CD4-positive, alpha-beta T cell treated with Interferon alpha-2 for 1 hour (primary cell): Measurements from ENCODE around the gene MRPS16.

Source experiments
- DNase-seq, 2 donors: peaks; one replicate each; pipeline ENCODE4 v3.0.0-alpha.2; 2020 to 2022

The MRPS16 gene

DNA sequence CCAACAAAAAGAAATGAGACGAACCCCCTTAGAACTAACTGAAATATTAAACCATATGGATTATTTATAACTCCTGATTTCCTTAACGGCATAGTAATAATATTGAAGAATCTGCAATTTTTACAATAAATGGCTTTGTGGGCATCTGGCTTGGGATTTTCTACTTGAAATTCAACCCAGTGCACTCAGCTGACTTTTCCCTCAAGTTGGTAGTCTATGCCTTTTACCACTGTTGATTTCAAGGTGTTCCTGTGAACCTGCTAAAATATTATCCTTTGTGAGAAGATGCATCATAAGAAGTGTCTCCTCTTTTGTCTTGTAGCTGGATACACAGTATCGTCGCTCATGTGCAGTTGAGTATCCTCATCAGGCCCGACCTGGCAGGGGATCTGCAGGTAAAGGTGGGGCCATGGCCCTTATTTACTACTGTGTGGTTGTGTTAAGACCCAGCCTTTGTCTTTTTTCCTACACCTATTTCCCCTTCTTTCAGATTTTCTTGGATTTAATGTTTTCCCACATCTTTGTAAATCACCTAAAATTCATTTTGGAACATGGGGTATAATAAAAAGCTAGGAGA, 13.4 kb downstream of the MRPS16 start:
- no peak for DNase-seq

DNA sequence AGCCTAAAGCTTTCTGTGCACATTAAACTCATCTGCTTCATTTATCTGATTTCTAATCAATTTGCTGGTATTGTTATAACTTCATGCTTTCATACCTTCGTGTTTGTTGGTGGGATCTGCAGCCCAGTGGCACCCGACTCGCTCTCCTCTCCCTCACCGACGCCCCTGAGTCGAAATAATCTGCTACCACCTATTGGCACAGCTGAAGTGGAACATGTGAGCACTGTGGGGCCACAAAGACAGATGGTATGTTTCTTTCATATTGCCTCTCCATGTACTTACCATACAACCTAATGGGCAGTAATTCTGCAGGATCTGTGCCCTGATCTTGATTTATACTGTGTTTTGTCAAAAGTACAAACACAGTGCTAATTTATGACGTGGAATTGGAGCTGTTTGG, 17.7 kb downstream of the MRPS16 start:
- DNase-seq: no peak

DNA sequence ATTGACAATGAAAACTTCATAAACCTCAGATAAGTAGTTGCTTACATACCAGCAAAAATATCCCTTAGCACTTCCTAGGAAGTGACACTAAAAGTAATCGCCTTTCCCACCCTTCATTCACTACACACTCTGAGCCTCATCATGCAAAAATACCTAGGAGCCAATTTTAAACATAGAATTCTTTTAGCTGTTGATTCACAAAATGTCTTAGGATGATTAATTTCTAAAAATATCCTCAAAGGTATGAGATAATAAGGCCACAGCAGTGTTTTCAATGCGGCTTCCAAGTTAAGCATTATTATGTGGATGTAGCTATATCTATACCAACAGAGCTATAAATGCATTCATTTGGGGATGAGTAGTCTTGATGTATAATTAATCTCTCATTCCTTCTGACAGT, 18.6 kb downstream of the MRPS16 start:
- DNase-seq: no peak

DNA sequence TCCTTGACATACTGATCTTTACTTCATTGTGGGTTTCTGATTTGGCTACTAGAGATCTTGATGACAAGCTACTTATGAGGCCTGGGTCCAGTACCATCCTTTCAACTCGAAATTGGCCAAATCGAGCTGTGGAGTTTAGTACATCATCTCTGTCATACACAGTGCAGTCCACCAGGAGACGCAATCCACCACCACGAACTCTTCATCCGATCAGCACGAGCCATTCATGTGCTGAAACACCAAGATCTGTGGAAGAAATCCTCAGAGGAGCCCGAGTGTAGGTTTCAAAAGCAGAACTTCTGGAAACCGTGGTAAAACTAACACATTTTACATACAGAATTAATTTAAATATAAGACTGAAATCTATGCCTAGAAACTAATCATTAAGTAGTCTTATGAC, 19.6 kb downstream of the MRPS16 start:
- DNase-seq: no peak

DNA sequence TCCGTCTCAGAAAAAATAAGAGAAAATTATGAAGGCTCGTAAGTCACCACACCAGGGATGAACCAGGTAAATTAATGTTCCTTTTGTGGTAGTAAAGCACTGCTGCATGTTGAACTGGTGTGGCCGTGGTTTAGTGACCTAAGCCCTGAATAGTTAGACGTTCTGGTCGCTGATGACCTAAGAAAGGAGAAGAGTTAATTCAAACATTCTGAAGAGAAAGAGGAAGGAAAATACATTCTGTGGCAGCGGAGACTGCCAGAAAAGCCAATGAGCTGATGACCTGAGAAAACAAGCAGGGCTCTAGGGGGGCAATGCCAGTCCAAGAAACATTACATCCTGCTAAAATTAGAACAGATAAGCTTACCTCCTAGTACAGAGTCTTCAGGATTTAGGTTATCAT, 22.9 kb downstream of the MRPS16 start:
- DNase-seq: no peak

DNA sequence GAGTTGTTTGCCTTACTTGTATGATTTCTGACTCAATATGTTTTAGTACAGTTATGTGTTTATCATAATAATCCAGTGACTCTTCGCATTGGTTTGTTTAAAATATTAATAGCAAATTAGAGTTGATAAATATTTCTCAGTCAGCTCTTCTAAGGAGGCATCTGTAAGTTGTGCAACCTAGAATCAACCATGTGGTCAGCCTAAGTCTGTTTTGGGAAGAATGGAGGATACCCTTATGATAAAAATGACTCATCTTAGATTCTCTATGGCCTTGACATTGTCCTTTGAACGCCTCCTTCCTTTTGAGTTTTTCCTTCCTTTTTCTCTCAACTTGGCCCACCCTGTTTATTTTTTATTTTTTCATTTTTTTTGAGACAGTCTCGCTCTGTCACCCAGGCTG, 24.2 kb downstream of the MRPS16 start:
- DNase-seq: no peak

DNA sequence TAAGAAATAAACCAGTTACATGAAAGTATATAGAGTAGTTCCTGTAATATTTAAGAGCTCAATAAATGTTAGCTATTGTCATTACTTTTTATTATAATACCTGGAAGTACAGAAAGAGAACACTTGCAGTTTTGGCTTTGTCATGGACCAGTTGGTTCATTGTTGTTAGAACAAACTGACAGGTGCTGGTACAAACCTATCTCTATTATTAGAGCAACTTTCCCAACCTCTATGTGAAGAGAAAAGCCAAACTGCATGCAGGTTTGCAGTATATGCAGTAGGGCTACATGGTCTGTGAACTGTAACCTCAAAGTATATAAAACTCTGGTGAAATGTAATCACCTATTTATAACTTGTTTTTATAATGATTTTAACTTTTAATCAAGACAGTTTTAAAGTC, 25.8 kb downstream of the MRPS16 start:
- no peak for DNase-seq

DNA sequence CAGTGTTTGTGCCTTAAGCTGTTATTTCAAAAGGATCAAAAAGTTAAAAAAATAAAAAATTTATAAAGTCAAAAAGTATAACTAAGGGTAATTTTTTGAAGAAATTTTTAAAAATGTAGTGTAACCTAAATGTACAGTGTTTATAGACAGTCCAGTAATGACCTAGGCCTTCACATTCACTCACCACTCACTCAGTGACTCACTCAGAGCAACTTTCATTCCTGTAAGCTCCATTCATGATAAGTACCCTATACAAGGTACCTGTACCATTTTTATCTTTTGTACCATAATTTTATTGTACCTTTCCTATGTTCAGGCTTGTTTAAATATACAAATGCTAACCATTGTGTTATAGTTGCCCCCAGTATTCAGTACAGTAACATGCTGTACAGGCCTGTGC, 26.9 kb downstream of the MRPS16 start:
- no peak for DNase-seq

DNA sequence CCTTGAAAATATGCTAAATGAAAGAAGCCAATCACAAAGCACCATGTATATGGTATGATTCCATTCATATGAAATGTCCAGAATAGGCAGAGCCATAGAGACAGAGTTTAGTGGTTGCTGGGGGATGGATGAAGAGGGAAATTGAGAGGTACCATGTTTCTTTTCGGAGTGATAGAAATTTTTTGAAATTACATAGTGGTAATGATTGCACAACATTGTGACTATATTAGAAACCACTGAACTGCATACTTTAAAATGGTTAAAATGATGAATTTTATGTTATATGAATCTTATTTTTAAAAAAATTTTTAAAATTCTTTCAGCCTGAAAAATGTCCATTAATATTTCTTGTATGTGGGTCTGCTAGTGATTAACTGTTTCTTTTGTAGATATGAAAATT, 31.5 kb downstream of the MRPS16 start:
- no peak for DNase-seq

DNA sequence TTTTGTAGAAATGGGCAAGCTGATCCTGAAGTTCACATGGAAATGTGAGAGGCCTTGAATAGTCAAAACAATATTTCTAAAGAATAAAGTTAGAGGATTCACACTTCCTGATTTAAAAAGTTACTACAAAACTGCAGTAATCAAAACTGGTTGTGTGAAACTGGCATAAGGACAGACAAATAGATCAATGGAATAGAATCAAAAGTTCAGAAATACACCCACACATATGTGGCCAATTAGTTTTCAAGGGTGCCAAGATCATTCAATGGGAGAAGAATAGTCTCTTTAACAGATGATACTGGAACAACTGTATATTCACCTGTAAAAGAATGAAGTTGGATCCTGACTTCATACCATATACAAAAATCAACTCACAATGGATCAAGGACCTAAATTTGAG, 33.1 kb downstream of the MRPS16 start:
- no peak for DNase-seq

DNA sequence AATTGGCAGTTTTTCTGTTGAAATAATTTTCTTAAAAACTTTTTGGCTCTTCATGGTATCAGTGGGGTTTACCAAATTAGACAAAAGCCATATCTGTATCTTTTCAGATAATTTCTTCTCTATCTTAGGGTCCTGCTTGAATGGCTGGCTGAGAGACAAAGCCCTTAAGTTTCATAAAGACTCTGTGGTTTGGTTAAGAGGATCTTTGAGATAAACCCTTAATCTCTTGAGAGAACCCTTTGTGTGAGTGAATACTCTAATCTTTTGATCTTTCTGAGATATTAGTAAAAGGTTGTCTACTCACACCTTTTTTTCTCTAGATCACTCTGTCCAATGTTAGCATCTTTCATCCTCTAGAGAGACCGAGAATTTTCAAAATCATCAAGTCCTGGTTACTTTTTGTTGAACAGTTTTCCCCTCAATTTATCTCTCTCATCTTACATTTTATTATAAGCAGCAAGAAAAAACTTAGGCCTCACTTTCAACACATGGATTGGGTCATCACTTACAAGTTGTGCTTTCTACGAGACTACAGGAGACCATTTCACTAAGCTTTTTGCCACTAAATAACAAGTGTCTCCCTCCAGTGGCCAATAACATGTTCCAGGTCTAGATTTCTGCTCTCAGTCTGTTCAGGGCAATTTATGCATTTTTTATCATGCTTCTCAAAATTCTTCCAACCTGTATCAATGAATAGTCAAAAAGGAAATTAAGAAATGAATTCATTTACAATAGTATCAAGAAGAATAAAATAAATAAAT, 33.8 kb downstream of the MRPS16 start:
- peak in 1 of 2 donors; percentile 16 for DNase-seq

DNA sequence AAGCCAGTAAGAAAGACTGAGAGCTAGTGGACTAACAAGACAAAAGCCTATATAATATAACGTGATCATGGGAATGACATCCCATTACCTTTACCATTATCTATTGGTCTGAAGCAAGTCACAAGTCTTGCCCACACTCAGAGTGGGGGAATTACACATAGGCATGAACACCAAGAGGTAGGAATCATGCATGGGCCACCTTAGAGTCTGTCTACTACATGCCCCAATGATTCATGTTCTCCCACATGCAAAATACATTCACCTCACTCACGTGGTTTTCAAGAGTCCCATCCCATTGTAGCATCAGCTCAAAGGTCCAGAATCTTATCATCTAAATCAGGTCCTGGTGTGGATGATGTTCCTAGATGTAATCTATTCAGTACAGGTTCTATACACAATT, 34.8 kb downstream of the MRPS16 start:
- DNase-seq: no peak

DNA sequence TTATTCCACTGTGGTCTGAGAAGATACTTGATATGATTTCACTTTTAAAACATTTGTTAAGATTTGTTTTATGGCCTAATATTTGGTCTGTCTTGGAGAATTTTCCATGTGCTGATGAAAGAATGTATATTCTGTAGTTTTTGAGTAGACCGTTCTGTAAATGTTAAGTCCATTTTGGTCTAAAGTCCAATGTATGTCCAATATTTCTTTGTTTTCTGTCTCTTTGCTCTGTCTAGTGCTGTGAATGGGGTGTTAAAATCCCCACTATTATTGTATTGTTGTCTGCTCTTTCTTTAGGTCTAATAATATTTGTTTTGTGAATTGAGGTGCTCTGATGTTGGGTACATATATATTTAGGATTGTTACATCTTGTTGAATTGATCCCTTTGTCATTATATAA, 36.7 kb downstream of the MRPS16 start:
- no peak for DNase-seq

DNA sequence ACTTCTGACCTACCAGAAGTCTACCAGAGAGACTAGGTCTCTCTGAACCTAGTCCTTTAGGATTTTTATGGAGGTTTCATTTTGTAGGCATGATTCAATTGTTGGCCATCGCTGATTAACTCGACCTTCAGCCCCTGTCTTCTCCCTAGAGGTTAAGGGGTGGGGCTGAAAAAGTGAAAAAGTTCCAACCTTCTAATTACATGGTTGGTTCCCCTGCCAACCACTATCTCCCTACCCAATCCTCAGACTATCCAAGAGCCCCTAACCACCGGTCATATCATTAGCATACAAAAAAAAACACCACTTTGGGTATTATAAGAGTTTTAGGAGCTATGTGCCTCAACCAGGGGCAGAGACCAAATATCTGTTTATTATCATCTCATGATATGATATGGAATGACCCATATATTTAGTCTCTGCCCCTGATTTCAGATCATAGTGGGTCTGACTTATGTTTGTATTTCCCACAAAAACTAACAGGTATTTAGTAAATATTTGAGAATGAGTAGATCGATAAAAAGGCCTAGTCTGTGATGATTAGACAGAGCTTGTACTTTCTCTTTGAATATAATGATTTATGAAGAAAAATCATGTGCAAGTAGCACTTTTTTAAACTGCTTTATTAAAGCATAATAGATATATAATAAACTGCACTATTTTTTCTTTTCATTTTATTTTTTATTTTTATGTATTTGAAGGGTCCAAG, 41.2 kb downstream of the MRPS16 start:
- DNase-seq: no peak

DNA sequence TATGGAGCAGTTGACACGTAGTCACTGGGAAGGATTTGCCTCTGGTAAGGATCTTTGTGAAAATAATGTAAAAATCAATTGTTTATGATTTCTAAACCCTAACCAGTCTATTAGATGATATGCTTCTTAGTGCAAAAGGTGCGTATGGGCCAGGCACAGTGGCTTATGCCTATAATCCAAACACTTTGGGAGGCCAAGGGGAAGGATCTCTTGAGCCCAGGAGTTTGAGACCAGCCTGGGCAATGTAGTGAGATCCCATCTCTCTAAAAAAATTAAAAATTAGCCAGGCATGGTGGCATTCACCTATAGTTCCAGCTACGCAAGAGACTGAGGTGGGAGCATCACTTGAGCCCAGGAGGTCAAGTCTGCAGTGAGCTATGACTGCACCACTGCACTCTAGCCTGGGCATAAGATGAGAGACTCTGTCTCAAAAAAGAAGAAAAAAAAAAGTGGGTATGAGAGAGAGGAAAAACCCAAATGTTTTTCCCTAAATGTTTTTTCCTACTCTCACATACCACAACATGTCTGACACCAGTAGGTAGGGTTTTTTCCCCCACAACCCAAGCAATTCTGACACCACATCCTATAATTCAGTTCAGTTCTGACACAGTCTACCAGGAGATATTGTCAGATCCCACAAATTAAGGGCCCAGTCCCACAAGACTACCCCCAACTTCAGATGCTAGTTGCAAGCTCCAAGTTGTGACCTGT, 41.9 kb downstream of the MRPS16 start:
- DNase-seq: no peak

DNA sequence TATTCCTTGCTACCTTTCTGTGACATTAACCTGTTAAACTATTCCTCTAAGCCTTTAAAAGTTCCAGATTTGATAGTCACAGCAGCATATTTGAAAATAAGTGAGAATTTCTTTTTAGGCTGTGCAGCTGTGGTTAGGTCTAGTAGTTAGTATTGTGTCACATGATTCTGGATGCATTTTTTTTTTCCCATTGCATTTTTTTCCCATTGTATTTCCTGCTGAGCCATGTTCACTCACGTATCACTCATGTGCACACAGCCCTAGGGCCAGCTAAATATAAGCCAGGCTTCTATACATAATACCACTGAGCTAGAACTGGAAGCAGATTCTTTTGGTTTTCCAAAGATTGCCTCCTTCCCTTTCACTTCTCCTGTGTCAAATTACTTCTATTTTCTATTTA, 42.7 kb downstream of the MRPS16 start:
- DNase-seq: no peak

DNA sequence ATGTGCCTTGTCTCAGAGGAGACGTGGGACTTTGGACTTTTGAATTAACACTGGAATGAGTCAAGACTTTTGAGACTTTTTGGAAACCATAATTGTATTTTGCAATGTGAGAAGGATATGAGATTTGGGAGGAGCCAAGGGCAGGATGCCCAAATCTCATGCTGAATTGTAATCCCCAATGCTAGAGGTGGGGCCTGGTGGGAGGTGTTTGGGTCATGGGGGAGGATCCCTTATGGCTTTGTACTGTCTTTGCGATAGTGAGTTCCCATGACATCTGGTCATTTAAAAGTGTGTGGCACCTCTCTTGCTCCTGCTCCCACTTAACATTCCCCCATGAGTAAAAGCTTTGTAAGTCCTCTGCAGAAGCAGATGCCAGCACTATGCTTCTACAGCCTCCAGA, 44.6 kb downstream of the MRPS16 start:
- no peak for DNase-seq

DNA sequence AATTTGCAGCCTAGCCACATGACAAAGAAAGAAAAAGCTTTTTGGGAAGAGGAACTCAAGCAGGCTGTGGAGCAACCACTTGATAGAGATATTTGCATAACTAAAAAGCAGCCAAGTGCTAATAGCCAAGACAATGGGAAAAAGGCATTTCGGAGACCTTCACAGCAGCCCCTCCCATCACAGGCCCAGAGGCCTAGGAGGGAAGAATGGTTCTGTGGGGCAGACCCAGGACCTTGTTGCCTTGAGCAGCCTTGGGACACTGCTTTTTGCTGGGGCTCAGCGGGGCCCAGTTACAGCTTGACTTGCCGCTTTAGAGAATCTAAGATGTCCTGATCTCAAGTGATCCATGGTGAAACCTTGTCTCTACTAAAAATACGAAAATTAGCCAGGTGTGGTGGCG, 46.1 kb downstream of the MRPS16 start:
- no peak for DNase-seq

DNA sequence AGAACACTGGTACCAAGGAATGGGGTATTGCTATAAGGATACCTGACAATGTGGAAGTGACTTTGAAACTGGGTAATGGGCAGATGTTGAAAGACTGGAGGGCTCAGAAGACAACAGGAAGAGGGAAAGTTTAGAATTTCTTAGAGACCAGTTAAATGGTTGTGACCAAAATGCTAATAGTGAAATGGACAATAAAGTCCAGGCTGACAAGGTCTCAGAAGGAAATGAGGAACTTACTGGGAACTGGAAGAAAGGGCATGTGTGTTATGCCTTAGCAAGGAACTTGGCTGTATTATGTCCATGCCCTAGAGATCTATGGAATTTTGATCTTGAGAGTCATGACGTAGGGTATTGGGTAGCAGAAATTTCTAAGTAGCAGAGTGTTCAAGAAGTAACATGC, 46.6 kb downstream of the MRPS16 start:
- DNase-seq: no peak

DNA sequence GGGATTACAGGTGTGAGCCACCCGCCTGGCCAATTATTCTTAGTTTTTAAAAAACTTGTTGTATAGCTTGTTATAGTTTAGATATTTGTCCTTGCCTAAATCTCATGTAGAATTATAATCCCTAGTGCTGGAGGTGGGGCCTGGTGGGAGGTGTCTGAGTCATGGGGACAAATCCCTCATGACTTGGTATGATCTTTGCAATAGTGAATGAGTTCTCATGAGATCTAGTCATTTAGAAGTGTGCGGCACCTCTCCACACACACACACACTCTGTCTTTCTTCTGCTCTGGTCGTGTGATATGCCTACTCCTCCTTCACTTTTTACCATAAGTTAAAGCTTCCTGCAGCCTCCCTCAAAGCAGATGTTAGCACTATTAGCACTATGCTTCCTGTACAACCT, 47.4 kb downstream of the MRPS16 start:
- no peak for DNase-seq
